ENCODE data around the gene PML. TPM values are rescaled to one million over a fixed set of nuclear protein-coding genes. Genes with fewer than 3 reads are reported as not detected.

PML gene
- total RNA-seq, 1 donor from 2014 or later = 63.6 TPM

- no peaks in the 10 kb centered on the region for H3K9me3 Mint-ChIP-seq
- H3K36me3 Mint-ChIP-seq (ENCODE audit: low read depth) = peaks cover 3% of the 10 kb centered on the region
- H3K27me3 Mint-ChIP-seq (ENCODE audit: insufficient read depth) = no peaks in the 10 kb centered on the region
- H3K27ac Mint-ChIP-seq = peak overlapping the region; percentile 68
- intact Hi-C loops (cut with micrococcal nuclease) = no loop called here
- H3K4me3 Mint-ChIP-seq = no peak overlapping the region
- no peak for DNase-seq (ENCODE audit: low spot score)
- peaks cover 66% of the 10 kb centered on the region for H3K4me1 Mint-ChIP-seq (ENCODE audit: low read depth)
Measured at GRCh38 chr15:73983773-73984172, 10.7 kb upstream of the PML start.

- peak overlapping the region; percentile 68 for H3K27ac Mint-ChIP-seq
- H3K27me3 Mint-ChIP-seq (ENCODE audit: insufficient read depth) = no peaks in the 10 kb centered on the region
- peaks cover 62% of the 10 kb centered on the region for H3K4me1 Mint-ChIP-seq (ENCODE audit: low read depth)
- peaks cover 3% of the 10 kb centered on the region for H3K36me3 Mint-ChIP-seq (ENCODE audit: low read depth)
- no peaks in the 10 kb centered on the region for H3K9me3 Mint-ChIP-seq
- H3K4me3 Mint-ChIP-seq = no peak overlapping the region
- intact Hi-C loops (cut with micrococcal nuclease) = no loop called here
- no peak for DNase-seq (ENCODE audit: low spot score)
Measured at GRCh38 chr15:73984208-73984979, 10.1 kb upstream of the PML start.

- Mint-ChIP-seq H3K36me3 (ENCODE audit: low read depth) (peaks cover 3% of the 10 kb centered on the region), H3K27ac (peak overlapping the region; percentile 58), H3K27me3 (ENCODE audit: insufficient read depth) (no peaks in the 10 kb centered on the region), H3K4me1 (ENCODE audit: low read depth) (peaks cover 60% of the 10 kb centered on the region), H3K4me3 (no peak overlapping the region), H3K9me3 (no peaks in the 10 kb centered on the region)
- no peak for DNase-seq (ENCODE audit: low spot score)
- intact Hi-C loops (cut with micrococcal nuclease) = no loop called here
Measured at GRCh38 chr15:73985101-73985873, 9.2 kb upstream of the PML start.

- no peak for DNase-seq (ENCODE audit: low spot score)
- Mint-ChIP-seq H3K4me1 (ENCODE audit: low read depth) (peaks cover 60% of the 10 kb centered on the region), H3K27ac (peak overlapping the region; percentile 45), H3K9me3 (no peaks in the 10 kb centered on the region), H3K36me3 (ENCODE audit: low read depth) (peaks cover 3% of the 10 kb centered on the region), H3K4me3 (no peak overlapping the region), H3K27me3 (ENCODE audit: insufficient read depth) (no peaks in the 10 kb centered on the region)
- intact Hi-C loops (cut with micrococcal nuclease) = no loop called here
Measured at GRCh38 chr15:73986055-73986775, 8.3 kb upstream of the PML start.

- Mint-ChIP-seq H3K27ac (peak overlapping the region; percentile 24), H3K4me1 (ENCODE audit: low read depth) (peaks cover 56% of the 10 kb centered on the region), H3K36me3 (ENCODE audit: low read depth) (peaks cover 3% of the 10 kb centered on the region), H3K9me3 (no peaks in the 10 kb centered on the region), H3K4me3 (no peak overlapping the region), H3K27me3 (ENCODE audit: insufficient read depth) (no peaks in the 10 kb centered on the region)
- intact Hi-C loops (cut with micrococcal nuclease) = no loop called here
- no peak for DNase-seq (ENCODE audit: low spot score)
Measured at GRCh38 chr15:73986776-73987056, 7.8 kb upstream of the PML start.

GRCh38 chr15:73987250-73987649 lies 7.3 kb upstream of the PML start:
- DNase-seq (ENCODE audit: low spot score) = no peak
- Mint-ChIP-seq H3K36me3 (ENCODE audit: low read depth) (peaks cover 3% of the 10 kb centered on the region), H3K9me3 (no peaks in the 10 kb centered on the region)

GRCh38 chr15:73987681-73988444 lies 6.7 kb upstream of the PML start:
- Mint-ChIP-seq H3K36me3 (ENCODE audit: low read depth) (peaks cover 3% of the 10 kb centered on the region), H3K9me3 (no peaks in the 10 kb centered on the region), H3K27me3 (ENCODE audit: insufficient read depth) (no peaks in the 10 kb centered on the region), H3K4me3 (no peak overlapping the region), H3K4me1 (ENCODE audit: low read depth) (peaks cover 51% of the 10 kb centered on the region), H3K27ac (no peak overlapping the region)
- intact Hi-C loops (cut with micrococcal nuclease) = no loop called here
- DNase-seq (ENCODE audit: low spot score) = no peak

More at GRCh38 chr15:73987250-73987649, 7.3 kb upstream of the PML start:
- peak overlapping the region; percentile 9 for H3K27ac Mint-ChIP-seq
- H3K27me3 Mint-ChIP-seq (ENCODE audit: insufficient read depth) = no peaks in the 10 kb centered on the region
- peaks cover 51% of the 10 kb centered on the region for H3K4me1 Mint-ChIP-seq (ENCODE audit: low read depth)
- intact Hi-C loops (cut with micrococcal nuclease) = no loop called here
- no peak overlapping the region for H3K4me3 Mint-ChIP-seq

GRCh38 chr15:73988445-73988969 lies 6.0 kb upstream of the PML start:
- no peak for DNase-seq (ENCODE audit: low spot score)
- H3K36me3 Mint-ChIP-seq (ENCODE audit: low read depth) = peaks cover 3% of the 10 kb centered on the region
- no peak overlapping the region for H3K4me3 Mint-ChIP-seq
- H3K27me3 Mint-ChIP-seq (ENCODE audit: insufficient read depth) = no peaks in the 10 kb centered on the region
- no peaks in the 10 kb centered on the region for H3K9me3 Mint-ChIP-seq
- no peak overlapping the region for H3K27ac Mint-ChIP-seq
- H3K4me1 Mint-ChIP-seq (ENCODE audit: low read depth) = peaks cover 55% of the 10 kb centered on the region
- intact Hi-C loops (cut with micrococcal nuclease) = no loop called here

- Mint-ChIP-seq H3K27ac (no peak overlapping the region), H3K4me3 (no peak overlapping the region), H3K36me3 (ENCODE audit: low read depth) (no peaks in the 10 kb centered on the region), H3K9me3 (no peaks in the 10 kb centered on the region), H3K27me3 (ENCODE audit: insufficient read depth) (no peaks in the 10 kb centered on the region), H3K4me1 (ENCODE audit: low read depth) (peaks cover 56% of the 10 kb centered on the region)
- DNase-seq (ENCODE audit: low spot score) = no peak
- intact Hi-C loops (cut with micrococcal nuclease) = no loop called here
Measured at GRCh38 chr15:73989001-73989798, 5.3 kb upstream of the PML start.

- intact Hi-C loops (cut with micrococcal nuclease) = loop anchor here (5.0 to 10.0 kb wide), 7 partner anchors 57 to 1654 kb away; partner anchors contain the start of genes ARID3B, CLK3, IMP3 and NPTN
- Mint-ChIP-seq H3K27ac (no peak overlapping the region), H3K36me3 (ENCODE audit: low read depth) (peaks cover 1% of the 10 kb centered on the region), H3K9me3 (no peaks in the 10 kb centered on the region), H3K4me1 (ENCODE audit: low read depth) (peaks cover 51% of the 10 kb centered on the region), H3K27me3 (ENCODE audit: insufficient read depth) (no peaks in the 10 kb centered on the region), H3K4me3 (peak overlapping the region; percentile 83)
- DNase-seq (ENCODE audit: low spot score) = no peak
Measured at GRCh38 chr15:73990250-73991005, 4.1 kb upstream of the PML start.

GRCh38 chr15:73991260-73991659 lies 3.3 kb upstream of the PML start:
- H3K4me1 Mint-ChIP-seq (ENCODE audit: low read depth) = peaks cover 49% of the 10 kb centered on the region
- peak overlapping the region; percentile 83 for H3K4me3 Mint-ChIP-seq
- no peak for DNase-seq (ENCODE audit: low spot score)
- H3K36me3 Mint-ChIP-seq (ENCODE audit: low read depth) = peaks cover 1% of the 10 kb centered on the region
- intact Hi-C loops (cut with micrococcal nuclease) = loop anchor here (5.0 to 10.0 kb wide), 7 partner anchors 56 to 1654 kb away; partner anchors contain the start of genes ARID3B, CLK3, IMP3 and NPTN
- H3K27ac Mint-ChIP-seq = peak overlapping the region; percentile 26
- no peaks in the 10 kb centered on the region for H3K9me3 Mint-ChIP-seq
- no peaks in the 10 kb centered on the region for H3K27me3 Mint-ChIP-seq (ENCODE audit: insufficient read depth)
